Loucy (cell line): Measurements from ENCODE around the gene REXO5.

Source experiments
- H2AFZ ChIP-seq: fragments of 200-600 bp; sonication (generic); 2 replicates; pipeline ENCODE4 v1.6.0; 2016; ENCODE audit warnings: antibody characterized with exemption, mild to moderate bottlenecking, low read length, moderate library complexity
- H3F3A ChIP-seq: fragments of 200-600 bp; 2 replicates; pipeline ENCODE4 v1.6.0; 2016; ENCODE audit warnings: antibody characterized with exemption, low read depth, mild to moderate bottlenecking
- H3K27me3 ChIP-seq: fragments of 200-600 bp; sonication (generic); 2 replicates; pipeline ENCODE4 v1.6.1; 2014; ENCODE audit warnings: low read length, mild to moderate bottlenecking; ENCODE audit not compliant: insufficient read depth, poor library complexity, severe bottlenecking
- H3K36me3 ChIP-seq: fragments of 200-600 bp; sonication (generic); 2 replicates; pipeline ENCODE4 v1.6.1; 2016; ENCODE audit warnings: low read length; ENCODE audit not compliant: insufficient read depth
- H3K4me1 ChIP-seq: fragments of 200-600 bp; sonication (generic); 2 replicates; pipeline ENCODE4 v1.5.1; 2014; ENCODE audit warnings: low read length, mild to moderate bottlenecking; ENCODE audit not compliant: insufficient read depth, poor library complexity, severe bottlenecking
- H3K4me2 ChIP-seq: fragments of 200-600 bp; sonication (generic); 2 replicates; pipeline ENCODE4 v1.6.0; 2014; ENCODE audit warnings: antibody characterized with exemption, low read length, low read depth, mild to moderate bottlenecking; ENCODE audit not compliant: poor library complexity, severe bottlenecking
- H3K4me3 ChIP-seq: fragments of 200-600 bp; sonication (generic); 2 replicates; pipeline ENCODE4 v1.5.1; 2014; ENCODE audit warnings: low read length, mild to moderate bottlenecking, mixed read lengths; ENCODE audit not compliant: poor library complexity, severe bottlenecking
- H3K79me2 ChIP-seq: fragments of 200-600 bp; sonication (generic); 2 replicates; pipeline ENCODE4 v1.6.1; 2014; ENCODE audit warnings: low read length; ENCODE audit not compliant: insufficient read depth
- H3K9ac ChIP-seq: fragments of 200-600 bp; sonication (generic); 2 replicates; pipeline ENCODE4 v1.6.0; 2014; ENCODE audit warnings: mild to moderate bottlenecking, low read depth, low read length, moderate library complexity; ENCODE audit not compliant: poor library complexity, severe bottlenecking
- H3K9me2 ChIP-seq: fragments of 200-600 bp; sonication (generic); replicated peaks from 2 replicates; pipeline ENCODE4 v1.6.1; 2016; ENCODE audit warnings: low read depth, low read length, mixed read lengths
- H3K9me3 ChIP-seq: fragments of 200-600 bp; sonication (generic); 2 replicates; pipeline ENCODE4 v1.6.1; 2014; ENCODE audit warnings: mild to moderate bottlenecking, antibody characterized with exemption, low read length, low read depth; ENCODE audit not compliant: insufficient read depth
- H4K20me1 ChIP-seq: fragments of 200-600 bp; sonication (generic); 2 replicates; pipeline ENCODE4 v1.6.0; 2014; ENCODE audit warnings: antibody characterized with exemption, low read length, mild to moderate bottlenecking; ENCODE audit not compliant: insufficient read depth, poor library complexity, severe bottlenecking
- EZH2phosphoT487 ChIP-seq: fragments of 200-600 bp; IDR thresholded peaks from 2 replicates; pipeline ENCODE4 v1.6.1; 2018; ENCODE audit warnings: antibody characterized with exemption, mild to moderate bottlenecking, moderate library complexity, borderline replicate concordance
- TF ChIP-seq, protein P1 (sequence below): fragments of 200-600 bp; sonication (generic); conservative IDR thresholded peaks from 2 replicates; pipeline ENCODE4 v1.5.1; 2014; ENCODE audit warnings: mild to moderate bottlenecking, antibody characterized with exemption, low read length

REXO5 gene

GRCh38 chr16:20871941-20872815 is 65.9 kb downstream of the REXO5 start:
- no peak for TF ChIP-seq EZH2phosphoT487
- Histone ChIP-seq H3K9me2 (no peaks in the 10 kb centered on the region), H3K36me3 (no peaks in the 10 kb centered on the region), H3K4me3 (no peak overlapping the region), H3F3A (no peaks in the 10 kb centered on the region), H3K9me3 (no peaks in the 10 kb centered on the region), H3K4me2 (peak overlapping the region; percentile 28), H3K4me1 (peaks cover 54% of the 10 kb centered on the region), H2AFZ (no peak overlapping the region), H3K27me3 (no peaks in the 10 kb centered on the region), H4K20me1 (no peaks in the 10 kb centered on the region), H3K9ac (peak overlapping the region; percentile 12), H3K79me2 (peaks cover 71% of the 10 kb centered on the region)

DNA sequence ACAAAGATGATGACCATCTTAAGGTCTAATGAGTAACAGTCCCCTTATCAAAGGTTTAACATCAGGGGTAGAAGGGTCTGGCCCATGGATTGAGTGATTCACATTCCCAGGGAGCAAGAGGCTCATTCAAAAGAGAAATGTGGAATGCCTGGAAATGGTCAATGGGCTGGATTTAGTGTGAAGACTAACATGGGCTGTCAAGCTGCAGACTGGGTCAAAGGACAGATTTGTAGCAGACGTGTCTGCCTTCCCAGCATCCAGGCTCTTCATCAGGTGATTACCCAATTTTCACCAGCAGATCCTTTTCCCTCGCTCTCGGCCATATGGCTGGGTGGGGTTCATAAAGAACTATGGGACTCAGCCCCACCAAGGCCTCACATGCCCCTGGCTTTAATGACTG is 67.0 kb downstream of the REXO5 start:
- Histone ChIP-seq H3K4me2 (no peak overlapping the region), H3K79me2 (peaks cover 71% of the 10 kb centered on the region), H3K4me1 (peaks cover 54% of the 10 kb centered on the region), H3K27me3 (no peaks in the 10 kb centered on the region), H4K20me1 (no peaks in the 10 kb centered on the region), H3K9ac (no peak overlapping the region), H2AFZ (no peak overlapping the region), H3K36me3 (no peaks in the 10 kb centered on the region), H3K4me3 (no peak overlapping the region), H3K9me3 (no peaks in the 10 kb centered on the region), H3K9me2 (no peaks in the 10 kb centered on the region), H3F3A (no peaks in the 10 kb centered on the region)
- TF ChIP-seq EZH2phosphoT487: no peak
- TF ChIP-seq, protein P1, sequence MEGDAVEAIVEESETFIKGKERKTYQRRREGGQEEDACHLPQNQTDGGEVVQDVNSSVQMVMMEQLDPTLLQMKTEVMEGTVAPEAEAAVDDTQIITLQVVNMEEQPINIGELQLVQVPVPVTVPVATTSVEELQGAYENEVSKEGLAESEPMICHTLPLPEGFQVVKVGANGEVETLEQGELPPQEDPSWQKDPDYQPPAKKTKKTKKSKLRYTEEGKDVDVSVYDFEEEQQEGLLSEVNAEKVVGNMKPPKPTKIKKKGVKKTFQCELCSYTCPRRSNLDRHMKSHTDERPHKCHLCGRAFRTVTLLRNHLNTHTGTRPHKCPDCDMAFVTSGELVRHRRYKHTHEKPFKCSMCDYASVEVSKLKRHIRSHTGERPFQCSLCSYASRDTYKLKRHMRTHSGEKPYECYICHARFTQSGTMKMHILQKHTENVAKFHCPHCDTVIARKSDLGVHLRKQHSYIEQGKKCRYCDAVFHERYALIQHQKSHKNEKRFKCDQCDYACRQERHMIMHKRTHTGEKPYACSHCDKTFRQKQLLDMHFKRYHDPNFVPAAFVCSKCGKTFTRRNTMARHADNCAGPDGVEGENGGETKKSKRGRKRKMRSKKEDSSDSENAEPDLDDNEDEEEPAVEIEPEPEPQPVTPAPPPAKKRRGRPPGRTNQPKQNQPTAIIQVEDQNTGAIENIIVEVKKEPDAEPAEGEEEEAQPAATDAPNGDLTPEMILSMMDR: no peak

- Histone ChIP-seq H3K9ac (no peak overlapping the region), H3F3A (no peaks in the 10 kb centered on the region), H3K4me1 (peaks cover 60% of the 10 kb centered on the region), H3K4me3 (no peak overlapping the region), H3K27me3 (no peaks in the 10 kb centered on the region), H3K36me3 (no peaks in the 10 kb centered on the region), H3K9me3 (no peaks in the 10 kb centered on the region), H3K79me2 (peaks cover 71% of the 10 kb centered on the region), H2AFZ (no peak overlapping the region), H3K4me2 (peak overlapping the region; percentile 46), H3K9me2 (no peaks in the 10 kb centered on the region), H4K20me1 (no peaks in the 10 kb centered on the region)
- TF ChIP-seq, protein P1: no peak
- no peak for TF ChIP-seq EZH2phosphoT487
Measured at GRCh38 chr16:20874088-20874581, 67.8 kb downstream of the REXO5 start.
